Activated CD4-positive, alpha-beta T cell treated with anti-CD3 and anti-CD28 coated beads, Interleukin-2, amount 50 U/mL, for 24 hours (primary cell): ENCODE data around the gene S100A8.
A peak's percentile ranks its signal among the peaks of the same experiment; 100 is the strongest.
"Not testable (repeated sequence)": the region's sequence is repeated elsewhere in the genome, so short reads cannot be mapped to it uniquely, and the experiment has no call there.

ENCODE experiments used
- DNase-seq, 2 donors: peaks; one replicate each; pipeline ENCODE4 v3.0.0-alpha.2; 2020; ENCODE audit warnings: low read depth in 1 of 2, low spot score in 1 of 2

S100A8 gene

DNA sequence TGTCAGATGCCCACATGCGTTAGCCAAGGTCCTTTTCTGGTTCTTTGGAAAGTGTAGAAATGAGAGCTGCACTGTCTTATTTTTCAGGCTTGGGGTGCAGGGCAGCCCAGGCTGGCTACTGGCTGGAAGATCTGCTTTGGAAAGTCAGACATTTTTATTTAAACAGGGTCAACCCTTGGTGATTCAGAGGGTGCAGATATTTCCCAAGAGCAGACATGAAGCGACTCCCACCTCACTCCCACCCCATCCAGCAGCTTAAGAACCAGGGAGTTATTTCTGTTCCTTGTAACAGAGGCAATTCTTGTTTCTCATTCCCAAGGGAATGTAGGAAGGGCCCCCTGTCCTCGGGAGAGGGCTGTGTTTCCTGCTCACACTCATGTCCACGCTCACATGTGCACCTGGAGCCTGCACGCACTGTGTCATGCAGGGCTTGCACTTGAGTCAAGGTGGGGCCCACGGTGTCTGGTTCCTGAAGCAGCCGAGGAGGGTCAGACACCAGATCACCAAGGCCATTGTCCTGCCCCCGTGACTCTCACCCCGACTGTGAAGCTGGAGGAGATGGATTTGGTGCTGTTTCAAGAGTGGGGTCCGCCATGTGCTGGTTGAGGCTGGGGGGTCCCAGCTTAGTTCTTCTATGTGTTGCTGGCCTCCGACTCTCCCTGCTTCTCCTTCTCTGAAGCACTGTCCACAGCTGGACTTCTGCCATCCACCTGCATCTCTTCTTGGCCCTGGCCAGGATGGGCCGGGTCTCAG lies 26.4 kb upstream of the S100A8 start:
- DNase-seq = no peak

DNA sequence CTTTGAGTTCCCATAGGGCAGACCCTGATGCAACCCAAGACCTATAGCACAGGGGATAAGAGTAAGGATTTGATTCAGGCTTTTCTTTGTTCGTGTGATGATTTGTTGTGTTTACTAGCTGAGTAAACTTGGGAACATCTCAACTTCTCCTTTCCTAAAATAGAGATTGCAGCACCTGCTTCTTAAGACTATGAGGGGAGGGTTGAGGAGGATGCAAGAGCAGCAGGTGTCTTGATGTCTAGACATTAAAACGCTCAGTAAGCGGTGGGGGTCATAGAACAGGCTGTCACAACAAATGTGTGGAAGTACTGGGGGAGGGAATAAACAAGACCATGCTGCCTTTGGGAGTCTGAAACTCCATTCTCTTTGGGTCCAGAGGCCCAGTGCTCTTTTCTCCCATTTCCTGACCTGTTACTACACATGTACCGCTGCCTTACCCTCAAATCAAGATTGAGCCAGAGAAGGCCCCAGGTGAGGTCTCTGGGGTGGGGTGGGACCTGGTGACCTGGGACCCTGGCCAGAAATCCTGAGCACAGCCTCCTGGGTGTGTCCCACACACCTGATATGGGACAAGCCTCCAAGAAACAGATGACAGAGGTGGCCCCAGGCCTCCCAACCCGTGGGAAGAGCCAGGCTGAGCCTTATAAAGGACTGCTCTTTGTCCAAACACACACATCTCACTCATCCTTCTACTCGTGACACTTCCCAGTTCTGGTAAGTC lies 25.1 kb upstream of the S100A8 start, which contains the start of gene S100A7A:
Gene S100A7A (plus strand): TSS at position 671 of the 721 bp plus-strand sequence. CDS start 1,563 bp downstream, outside the sequence.
- DNase-seq = no peak

DNA sequence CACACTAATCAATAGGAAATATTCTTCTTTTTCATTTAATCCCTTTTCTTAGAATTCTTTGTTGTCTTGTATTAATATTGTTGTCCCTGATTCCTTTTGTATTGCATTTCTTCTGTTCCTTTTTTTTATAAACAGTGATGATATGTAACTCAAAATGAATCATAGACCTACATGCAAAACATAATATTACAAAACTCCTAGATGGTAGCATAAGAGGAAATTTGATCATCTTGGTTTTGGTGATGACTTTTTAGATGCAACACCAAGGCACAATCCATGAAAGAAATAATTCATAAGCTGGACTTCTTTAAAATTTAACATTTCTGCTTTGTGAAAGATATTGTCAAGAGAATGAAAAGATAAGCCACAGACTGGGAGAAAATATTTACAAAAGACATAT lies 23.1 kb upstream of the S100A8 start:
- DNase-seq = not testable (repeated sequence)

DNA sequence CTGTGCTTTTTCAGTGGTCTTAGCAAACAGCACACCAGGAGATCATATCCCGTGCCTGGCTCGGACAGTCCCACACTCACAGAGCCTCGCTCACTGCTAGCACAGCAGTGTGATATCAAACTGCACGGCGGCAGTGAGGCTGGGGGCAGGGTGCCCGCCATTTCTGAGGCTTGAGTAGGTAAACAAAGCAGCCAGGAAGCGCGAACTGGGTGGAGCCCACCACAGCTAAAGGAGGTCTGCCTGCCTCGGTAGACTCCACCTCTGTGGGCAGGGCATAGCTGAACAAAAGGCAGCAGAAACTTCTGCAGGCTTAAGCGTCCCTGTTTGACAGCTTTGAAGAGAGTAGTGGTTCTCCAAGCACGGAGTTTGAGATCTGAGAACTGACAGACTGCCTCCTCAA lies 16.4 kb upstream of the S100A8 start:
- not testable (repeated sequence) for DNase-seq

DNA sequence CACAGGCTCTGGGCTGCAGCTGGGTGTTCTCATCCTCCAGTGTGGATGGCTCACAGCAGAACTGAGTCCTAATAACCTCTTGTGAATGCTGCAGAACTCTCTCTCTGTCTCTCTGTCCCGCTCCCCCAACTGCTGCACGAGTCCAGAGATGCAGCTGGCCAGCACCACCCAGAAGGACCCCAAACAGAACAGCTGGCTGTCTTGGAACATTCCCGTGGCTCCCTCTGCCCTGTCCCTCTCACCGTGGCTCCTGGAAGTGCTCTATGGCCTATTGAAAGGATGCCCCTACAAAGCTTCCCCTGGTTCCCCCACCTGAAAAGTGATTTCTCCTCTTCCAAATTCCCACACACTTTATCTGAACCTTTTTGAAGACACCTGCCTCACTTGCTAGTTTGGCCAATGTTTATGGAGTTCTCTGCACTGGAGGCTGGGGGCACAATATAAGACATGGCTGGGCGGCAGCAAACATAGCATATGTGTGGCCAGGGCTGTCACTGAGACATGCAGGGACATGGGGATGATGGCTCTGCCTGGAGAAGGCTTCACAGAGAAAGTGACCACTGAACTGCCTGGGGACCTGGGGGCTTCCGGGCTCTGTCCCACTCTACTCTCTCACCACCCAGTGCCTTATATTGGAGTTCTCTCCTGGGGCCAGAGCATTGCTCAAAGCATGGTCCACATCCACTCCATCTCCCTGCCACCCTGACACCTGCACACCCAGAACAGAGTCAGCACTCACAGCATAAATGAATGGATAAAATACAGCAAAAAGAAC lies 15.1 kb upstream of the S100A8 start:
- not testable (repeated sequence) for DNase-seq

DNA sequence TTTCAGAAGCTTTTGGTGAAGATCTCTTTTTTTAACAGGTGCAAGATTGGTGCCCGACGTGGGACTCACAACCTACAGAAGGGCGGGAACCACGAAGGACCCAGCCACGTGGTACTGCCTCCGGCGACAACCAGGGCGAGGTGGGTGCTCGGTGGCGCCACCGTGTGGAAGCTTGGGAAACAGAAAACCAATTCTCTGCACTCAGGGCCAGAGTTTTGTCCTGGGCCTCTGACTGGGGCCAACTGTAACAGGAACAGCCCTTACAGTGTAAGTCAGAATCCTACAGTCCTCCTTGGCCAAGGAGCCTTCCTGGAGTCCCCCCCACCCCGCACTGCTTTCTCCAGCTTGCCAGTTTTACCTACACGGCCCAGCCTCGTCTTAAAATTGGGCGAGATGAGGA lies 13.9 kb upstream of the S100A8 start:
- peak; percentile 28 to 49 for DNase-seq

DNA sequence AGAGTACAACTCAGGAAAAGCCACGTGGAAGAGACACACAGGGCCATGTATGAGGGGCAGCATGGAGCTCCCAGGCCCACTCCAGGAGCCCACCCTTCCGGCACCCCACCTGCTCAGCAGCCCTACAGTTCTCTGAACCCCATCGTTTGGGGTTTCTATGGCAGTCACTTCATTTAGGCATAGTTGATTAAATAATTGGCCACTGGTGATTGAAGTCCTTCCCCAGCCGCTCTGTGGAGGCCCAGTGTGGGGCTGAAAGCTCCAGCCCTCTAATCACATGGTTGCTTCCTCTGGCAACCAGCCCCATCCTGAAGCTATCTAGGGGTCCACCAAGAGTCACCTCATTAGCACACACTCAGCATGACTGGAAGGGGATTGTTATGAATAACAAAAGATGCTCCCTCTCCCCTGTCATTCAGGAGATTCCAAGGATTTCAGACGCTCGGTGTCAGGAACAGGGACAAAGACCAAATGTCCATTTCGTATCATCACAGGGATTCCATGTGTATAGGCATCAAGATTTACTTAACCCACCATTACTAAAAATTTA lies 13.3 kb upstream of the S100A8 start:
- no peak for DNase-seq

DNA sequence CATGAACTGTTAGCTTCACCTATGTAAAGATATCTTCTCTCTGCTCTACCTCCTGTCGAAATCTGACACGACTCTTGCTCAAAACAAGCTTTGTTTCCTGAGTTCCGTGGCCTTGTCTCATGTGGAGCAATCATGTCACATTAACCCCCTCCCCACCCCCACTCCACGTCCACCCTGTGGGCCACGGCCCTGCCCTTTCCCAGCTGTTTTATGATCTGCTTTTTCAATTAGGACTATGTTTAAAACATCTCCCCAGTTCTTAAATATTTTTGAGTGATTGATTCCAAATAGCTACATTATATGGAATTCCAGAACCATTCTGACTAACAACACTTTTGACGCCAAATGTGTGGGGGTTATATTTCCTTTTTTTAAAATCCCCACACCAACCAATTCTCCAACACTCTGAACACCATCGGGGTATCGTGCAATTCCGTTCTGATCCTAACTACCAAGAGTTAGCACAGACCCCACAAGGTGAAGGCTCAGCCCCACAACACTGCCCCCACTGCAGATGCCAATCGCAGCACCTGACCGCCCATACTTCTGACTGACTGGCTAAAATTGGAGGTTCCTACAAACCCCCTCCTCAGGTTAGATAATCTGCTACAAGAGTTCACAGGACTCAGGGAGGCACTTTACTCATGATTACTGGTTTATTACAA lies 12.7 kb upstream of the S100A8 start:
- no peak for DNase-seq

DNA sequence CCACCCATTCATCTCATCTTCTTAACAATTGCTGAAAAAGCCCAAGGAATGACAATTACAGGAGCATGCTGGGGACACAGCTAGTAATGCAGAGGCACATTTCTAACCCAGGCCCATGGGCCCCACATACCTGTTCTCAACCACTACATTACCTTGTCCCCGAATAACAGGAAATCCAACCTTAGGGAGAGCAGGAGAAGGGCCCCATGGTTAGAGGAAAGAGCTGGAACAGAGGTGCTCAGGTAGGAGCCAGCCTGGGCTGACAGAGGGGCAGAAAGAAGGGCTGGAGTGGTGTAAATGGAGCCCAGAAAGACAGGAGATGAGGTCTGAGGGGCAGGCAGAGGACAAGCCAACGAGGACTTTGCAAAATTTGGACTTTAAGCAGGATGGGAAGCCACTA lies 11.4 kb upstream of the S100A8 start:
- DNase-seq = no peak

DNA sequence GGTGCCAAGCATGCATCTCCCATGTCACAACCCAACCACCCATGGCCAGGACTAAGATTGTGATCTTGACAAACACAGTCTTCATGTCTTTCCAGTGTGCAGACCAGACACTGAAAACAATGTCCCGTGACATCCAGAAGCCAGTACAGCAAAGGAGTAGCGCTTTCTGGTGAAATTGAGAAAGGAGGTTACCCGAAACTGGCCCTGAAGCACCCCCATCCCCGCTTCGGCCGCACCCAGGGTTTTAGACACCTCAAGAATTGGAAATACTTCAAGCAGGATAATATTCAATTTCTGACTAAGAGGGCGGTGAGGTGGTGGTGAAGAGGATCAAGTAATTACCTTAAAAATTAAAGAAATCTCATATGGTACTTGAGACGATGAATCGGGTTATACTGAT lies 10.6 kb upstream of the S100A8 start:
- no peak for DNase-seq

DNA sequence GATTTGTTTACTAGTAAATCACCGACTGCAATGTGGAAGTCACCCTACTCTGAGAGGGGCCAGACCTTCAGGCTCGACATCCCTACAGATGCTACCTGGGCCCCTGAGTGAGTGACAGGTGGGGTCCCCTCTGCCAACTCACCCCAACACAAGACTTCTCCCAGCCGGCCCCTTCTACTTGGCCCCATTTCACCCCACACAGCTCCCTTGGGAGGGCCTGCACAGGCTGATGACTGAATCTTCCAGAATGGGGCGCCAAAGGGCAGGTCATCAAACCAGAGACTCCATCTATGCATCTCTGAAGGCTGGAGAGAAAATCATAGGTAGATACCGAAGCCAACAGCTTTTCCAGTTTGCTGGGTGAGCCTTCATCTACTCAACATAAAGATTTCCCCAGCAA lies 9.4 kb upstream of the S100A8 start:
- DNase-seq = no peak

DNA sequence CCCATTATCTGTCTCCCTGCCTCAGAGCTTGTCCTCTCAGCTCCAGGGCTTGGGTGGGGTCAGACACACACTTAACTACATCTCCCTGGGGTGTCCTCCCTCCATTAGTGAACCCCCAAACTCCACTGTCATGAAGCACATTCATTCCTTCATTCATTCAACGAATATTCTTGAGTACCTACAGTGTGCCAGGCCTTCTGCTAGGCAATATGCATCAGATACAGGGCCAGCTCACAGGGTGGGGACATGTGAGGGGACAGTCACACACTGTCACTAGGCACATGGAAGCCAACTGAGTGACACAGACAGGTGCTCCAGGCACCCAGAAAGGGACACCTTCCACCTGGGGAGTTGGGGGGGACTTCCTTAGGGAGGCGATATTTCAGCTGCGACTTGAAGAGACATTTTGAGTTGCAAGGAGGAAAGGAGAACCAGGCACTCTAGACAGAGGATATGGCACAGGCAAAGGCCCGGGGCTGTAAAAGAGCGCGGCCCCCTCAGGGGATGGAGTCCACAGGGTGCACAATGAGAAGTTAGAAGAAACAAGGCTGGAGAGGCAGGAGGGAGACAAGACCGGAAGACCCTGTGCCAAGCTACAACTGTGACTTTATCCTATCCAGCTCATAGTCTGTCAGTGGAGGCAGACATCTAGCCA lies 8.7 kb upstream of the S100A8 start:
- no peak for DNase-seq

DNA sequence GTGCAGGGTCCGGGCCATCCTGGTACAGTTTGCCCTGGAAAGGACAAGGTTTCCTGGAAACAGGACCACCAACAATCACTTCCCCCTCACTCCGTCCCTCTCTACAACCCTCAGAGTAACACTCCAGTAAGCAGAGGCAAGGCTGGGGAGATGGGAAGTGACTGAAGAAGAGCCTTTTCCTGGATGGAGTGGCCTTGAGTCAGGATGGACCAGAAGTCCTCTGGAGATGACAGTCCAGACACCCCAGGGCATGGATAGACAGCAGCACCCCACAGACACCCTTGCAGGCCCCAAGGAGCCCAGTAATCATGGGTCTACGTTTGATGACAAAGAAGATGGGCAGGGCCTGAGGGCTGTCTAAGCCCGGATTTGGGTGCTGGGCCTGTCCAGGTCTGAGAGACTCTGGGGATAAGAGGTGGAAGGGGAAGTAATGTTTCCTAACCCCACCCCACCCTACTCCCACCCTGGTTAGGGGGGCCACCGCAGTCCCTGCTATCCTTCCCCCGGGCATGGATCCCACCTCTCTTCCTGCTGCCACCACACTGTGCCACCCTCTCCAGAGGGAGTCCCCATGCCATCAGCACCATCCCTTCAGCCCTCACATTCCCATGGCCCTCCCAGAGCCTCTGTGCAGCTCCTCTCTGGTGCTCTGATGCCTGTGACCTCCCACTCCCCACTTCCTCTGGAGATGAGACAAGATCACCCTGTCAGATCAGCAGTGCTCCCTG lies 7.2 kb upstream of the S100A8 start:
- no peak for DNase-seq

DNA sequence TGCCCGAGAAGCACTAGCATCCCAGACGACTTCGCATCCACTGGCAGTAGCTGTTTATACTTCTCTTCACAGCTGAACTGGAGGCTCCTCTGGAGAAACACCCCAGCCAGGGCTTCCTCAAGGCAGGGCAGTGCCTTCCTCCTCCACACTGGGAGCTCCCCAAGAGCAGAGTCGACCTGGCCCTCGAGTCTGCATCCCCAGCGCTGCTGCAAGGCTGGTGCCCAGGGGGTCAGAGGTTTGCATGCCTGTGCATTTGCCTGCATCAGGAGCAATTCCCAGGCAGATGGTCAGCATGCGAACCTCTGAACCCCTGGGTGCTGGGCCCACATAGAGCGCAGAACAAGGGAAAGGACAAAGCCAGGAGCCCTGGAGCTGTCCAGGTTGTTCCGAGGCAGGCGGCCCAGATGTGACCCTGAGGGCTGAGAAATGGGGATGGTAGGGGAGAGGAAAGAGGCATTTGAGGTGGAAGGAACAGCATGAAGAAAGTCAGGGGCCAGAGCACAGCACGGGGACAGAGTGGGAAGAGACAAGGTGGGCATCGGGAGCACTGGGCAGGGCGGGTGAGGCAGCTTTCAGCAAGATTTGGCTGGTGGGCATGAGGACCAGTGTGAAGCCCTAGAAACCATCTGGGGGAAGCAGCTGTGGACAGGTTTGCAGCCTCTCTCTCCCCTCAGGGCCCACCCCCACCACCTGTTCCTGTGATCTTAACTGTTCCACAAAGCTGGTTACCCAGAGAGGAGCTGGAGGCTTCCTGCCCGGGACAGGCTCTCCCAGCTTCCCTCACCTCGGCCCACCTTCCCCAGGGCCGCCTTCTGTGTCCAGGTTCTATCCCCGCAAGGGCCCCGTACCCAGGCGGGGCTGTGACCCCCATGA lies 6.4 kb upstream of the S100A8 start:
- no peak for DNase-seq

DNA sequence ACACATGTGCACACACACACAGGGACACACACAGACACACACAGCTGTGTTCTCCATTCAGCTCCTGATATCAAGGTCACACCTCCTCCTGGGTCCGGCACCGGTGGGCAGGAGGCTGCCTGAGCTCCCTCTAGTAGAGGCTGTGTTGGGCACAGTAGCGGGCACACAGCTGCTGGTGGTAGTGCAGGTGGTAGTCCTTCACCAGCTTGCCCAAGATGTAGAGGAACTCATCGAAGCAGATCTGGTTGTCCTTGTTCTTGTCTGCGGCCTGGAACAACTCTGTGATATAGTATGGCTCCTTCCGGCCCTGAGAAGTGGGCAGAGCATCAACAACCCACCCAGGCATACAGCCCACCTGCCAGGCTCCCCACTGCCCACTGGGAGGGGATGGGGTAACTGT lies 5.6 kb upstream of the S100A8 start:
- no peak for DNase-seq

DNA sequence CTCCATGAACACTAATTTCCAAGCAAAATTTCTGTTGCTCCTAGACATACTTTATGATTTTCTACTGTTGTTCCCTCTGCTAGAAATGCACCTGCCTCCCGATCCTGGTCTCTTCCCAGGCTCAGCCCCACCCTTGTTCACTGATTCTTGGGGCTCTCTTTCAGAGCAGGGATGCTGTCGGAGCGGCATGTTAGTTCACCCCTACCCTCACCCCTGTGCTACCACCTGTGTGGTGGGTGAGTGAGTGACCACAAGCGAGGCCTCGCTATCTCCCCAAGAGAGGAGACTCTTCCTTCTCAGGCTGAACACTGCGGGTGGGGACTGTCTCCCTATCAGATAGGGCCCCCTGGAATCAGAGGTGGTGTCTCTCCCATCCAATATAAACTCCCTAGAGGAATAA lies 4.9 kb upstream of the S100A8 start:
- DNase-seq = no peak

DNA sequence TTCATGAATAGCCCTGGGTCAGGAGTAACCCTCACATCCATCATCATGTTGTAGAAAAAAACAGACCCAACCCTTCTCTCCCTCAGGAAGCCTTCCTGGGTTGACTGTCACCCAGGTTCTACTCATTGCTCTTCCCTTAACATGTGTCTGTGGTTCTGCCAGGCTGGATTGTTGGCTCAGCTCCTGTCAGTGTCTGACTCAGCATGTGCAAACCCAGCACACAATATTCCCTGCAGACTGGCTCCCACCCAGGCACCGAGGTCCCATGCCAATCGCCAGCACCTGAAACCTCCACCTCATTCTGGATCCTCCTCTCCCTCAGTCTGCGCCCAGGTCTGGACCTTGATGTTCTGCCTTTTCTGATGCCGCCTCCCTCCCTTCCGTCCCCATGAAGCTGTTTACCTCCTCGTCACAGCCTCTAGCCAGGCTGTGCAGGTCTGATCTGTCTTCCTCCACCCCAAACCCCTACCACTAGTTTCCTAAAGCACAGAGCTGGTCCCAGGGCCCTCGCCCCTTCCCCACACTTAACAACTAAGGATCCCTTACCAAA lies 4.3 kb upstream of the S100A8 start:
- no peak for DNase-seq

DNA sequence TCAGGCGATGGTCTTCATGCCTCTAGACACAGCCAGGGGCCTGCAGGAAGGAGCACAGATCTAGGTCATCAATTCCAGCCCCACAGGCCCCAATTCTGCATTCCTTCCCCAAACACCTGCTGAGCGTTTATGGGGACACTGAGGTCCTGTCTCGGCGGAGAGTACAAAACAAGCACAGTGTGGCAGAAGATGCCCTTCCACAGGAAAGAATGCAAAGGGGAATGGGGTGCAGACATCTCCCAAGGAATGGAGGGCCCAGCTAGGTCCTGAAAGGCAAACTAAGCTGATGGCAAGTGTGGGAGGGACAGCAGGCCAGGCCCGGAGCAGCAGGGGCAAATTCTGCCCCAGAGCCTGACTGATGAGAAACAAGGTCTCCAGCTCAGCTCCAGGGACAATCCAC lies 3.5 kb upstream of the S100A8 start:
- no peak for DNase-seq

DNA sequence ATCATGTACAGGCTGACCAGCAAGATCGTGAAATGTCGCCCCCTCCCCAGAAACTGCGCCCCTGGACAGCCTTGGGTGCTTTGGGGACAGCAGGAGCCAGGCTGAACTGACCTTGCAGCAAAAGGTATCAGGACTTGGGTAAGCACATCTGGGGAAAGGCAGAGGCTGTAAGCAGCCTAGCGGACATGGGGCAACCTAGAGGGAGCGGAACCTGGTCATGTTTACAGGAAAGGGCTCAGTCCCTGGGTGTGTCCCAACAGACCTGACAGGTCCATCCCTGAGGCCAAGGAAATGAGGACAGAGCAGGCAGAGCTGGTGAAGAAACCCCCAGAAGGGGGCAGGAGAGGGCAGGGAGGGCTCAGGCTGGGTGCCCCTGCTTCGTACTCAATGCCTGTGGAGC lies 3.1 kb upstream of the S100A8 start:
- no peak for DNase-seq
